Measurements from ENCODE around the gene PTPRE.

DNA sequence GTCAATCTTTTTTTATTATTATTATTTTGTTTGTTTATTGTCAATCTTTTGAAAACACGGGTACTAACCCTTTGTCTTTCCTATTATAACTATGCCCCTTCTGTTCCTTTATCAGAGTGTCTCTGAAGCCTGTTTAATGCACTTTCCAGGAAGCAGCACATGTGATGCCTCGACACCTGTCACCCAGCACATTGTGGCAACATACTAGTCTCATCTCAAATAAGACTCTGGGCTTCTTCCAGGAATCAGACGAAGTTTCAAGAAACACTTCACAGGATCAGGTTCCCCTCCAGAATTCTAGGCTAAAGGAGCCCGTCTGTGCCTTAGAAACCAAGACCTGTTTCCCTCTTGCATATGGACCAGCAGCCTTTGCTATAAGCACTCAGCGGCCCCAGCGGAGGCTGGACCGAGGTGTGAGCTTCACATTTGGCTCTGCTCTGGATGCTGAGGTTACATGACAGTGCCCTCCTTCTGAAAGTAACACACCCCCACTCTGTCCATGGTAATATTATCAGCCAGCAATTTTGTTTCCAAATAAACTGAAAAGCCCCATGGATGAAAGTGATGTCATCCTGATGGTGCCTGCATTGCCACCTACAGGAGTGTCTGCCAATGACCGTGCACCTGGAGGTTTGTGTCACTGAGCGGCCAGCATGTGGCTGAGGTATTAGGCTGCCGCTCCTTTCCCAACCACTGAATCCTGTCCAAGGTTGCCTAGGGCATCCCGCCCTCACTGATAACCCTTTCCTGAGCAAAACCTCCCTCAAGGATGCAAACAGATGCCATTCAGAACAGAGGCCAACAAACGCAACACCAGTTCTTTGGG, 181.2 kb downstream of the PTPRE start:
- TF ChIP-seq, protein P1, sequence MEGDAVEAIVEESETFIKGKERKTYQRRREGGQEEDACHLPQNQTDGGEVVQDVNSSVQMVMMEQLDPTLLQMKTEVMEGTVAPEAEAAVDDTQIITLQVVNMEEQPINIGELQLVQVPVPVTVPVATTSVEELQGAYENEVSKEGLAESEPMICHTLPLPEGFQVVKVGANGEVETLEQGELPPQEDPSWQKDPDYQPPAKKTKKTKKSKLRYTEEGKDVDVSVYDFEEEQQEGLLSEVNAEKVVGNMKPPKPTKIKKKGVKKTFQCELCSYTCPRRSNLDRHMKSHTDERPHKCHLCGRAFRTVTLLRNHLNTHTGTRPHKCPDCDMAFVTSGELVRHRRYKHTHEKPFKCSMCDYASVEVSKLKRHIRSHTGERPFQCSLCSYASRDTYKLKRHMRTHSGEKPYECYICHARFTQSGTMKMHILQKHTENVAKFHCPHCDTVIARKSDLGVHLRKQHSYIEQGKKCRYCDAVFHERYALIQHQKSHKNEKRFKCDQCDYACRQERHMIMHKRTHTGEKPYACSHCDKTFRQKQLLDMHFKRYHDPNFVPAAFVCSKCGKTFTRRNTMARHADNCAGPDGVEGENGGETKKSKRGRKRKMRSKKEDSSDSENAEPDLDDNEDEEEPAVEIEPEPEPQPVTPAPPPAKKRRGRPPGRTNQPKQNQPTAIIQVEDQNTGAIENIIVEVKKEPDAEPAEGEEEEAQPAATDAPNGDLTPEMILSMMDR (IDR thresholded peaks at IDR 0.05; ENCODE audit: insufficient read depth, low read length): no peak
- no peak for TF ChIP-seq POLR2AphosphoS5 (IDR thresholded peaks at IDR 0.05; ENCODE audit: low read depth)

All from HL-60 (cell line).